SJCRH30 (cell line): Measurements from ENCODE around the gene C5orf34. TPM values are rescaled to one million over a fixed set of nuclear protein-coding genes. Genes with fewer than 3 reads are reported as not detected.
A peak's percentile ranks its signal among the peaks of the same experiment; 100 is the strongest.
"Not testable (repeated sequence)": the region's sequence is repeated elsewhere in the genome, so short reads cannot be mapped to it uniquely, and the experiment has no call there.

ENCODE experiments used
- DNase-seq, 2 experiments: peaks; one replicate each; pipeline ENCODE4 v3.0.0-alpha.2; 2015 to 2020
- H3K27ac ChIP-seq: fragments of 250-450 bp; sonication (Bioruptor Pico); 2 replicates; pipeline ENCODE4 v1.5.1; 2020; ENCODE audit warnings: mild to moderate bottlenecking, moderate library complexity
- H3K27me3 ChIP-seq: fragments of 250-450 bp; sonication (Bioruptor Pico); 2 replicates; pipeline ENCODE4 v1.5.1; 2020; ENCODE audit warnings: mild to moderate bottlenecking, moderate library complexity
- H3K36me3 ChIP-seq: fragments of 250-450 bp; sonication (Bioruptor Pico); 2 replicates; pipeline ENCODE4 v1.5.1; 2020; ENCODE audit warnings: mild to moderate bottlenecking, moderate library complexity
- H3K4me1 ChIP-seq: fragments of 250-450 bp; sonication (Bioruptor Pico); 2 replicates; pipeline ENCODE4 v1.5.1; 2020; ENCODE audit warnings: mild to moderate bottlenecking, moderate library complexity
- H3K4me3 ChIP-seq: fragments of 250-450 bp; sonication (Bioruptor Pico); 2 replicates; pipeline ENCODE4 v1.5.1; 2020; ENCODE audit warnings: mild to moderate bottlenecking, moderate library complexity
- H3K9me3 ChIP-seq: fragments of 250-450 bp; sonication (Bioruptor Pico); replicated peaks from 2 replicates; pipeline ENCODE4 v1.5.1; 2020; ENCODE audit warnings: mild to moderate bottlenecking, moderate library complexity
- total RNA-seq: library from RNA; depleted of rRNA; stranded (reverse); fragments of >200 nt; shearing (Covaris generic); gene quantifications from 2 replicates; pipeline ENCODE4 v1.2.3, GENCODE V29; 2014; rRNA removed

C5orf34 gene
- total RNA-seq = 23.5 and 28.9 TPM in 2 replicates

GRCh38 chr5:43514816-43515677, at the start of gene C5orf34:
Gene C5orf34, minus strand, starts transcription at chr5:43515148. Its CDS starts 5,809 bp downstream, at chr5:43509339.
- Histone ChIP-seq H3K27ac (peak within 1 kb of the TSS; percentile 88), H3K4me3 (peak within 1 kb of the TSS; percentile 72)
- peak; percentile 98 for DNase-seq

GRCh38 chr5:43564289-43564850, 49.4 kb upstream of the C5orf34 start:
- H3K9me3 ChIP-seq = no peaks in the 10 kb centered on the region
- H3K4me1 ChIP-seq = peaks cover 8% of the 10 kb centered on the region; the same call in 1 of the 2 replicates
- H3K27ac ChIP-seq = no peak overlapping the region
- H3K27me3 ChIP-seq = no peaks in the 10 kb centered on the region
- H3K36me3 ChIP-seq = no peaks in the 10 kb centered on the region
- DNase-seq = no peak
- H3K4me3 ChIP-seq = no peak overlapping the region

More at GRCh38 chr5:43514816-43515677, at the start of gene C5orf34:
- H3K27me3 ChIP-seq = no peaks in the 10 kb centered on the region
- H3K9me3 ChIP-seq = no peaks in the 10 kb centered on the region
- H3K36me3 ChIP-seq = no peaks in the 10 kb centered on the region
- H3K4me1 ChIP-seq = peaks cover 6% of the 10 kb centered on the region; the same call in 1 of the 2 replicates

GRCh38 chr5:43563321-43563720, 48.4 kb upstream of the C5orf34 start:
- no peak overlapping the region for H3K27ac ChIP-seq
- DNase-seq = no peak
- peaks cover 4% of the 10 kb centered on the region; the same call in 1 of the 2 replicates for H3K4me1 ChIP-seq
- H3K4me3 ChIP-seq = no peak overlapping the region
- H3K27me3 ChIP-seq = no peaks in the 10 kb centered on the region
- no peaks in the 10 kb centered on the region for H3K9me3 ChIP-seq
- H3K36me3 ChIP-seq = no peaks in the 10 kb centered on the region

GRCh38 chr5:43561356-43561755, 46.4 kb upstream of the C5orf34 start:
- no peak overlapping the region for H3K27ac ChIP-seq
- no peaks in the 10 kb centered on the region for H3K27me3 ChIP-seq
- no peak overlapping the region for H3K4me3 ChIP-seq
- H3K4me1 ChIP-seq = peaks cover 4% of the 10 kb centered on the region; the same call in 1 of the 2 replicates
- no peak for DNase-seq
- H3K9me3 ChIP-seq = no peaks in the 10 kb centered on the region
- H3K36me3 ChIP-seq = no peaks in the 10 kb centered on the region

- Histone ChIP-seq H3K4me3 (no peak overlapping the region), H3K9me3 (no peaks in the 10 kb centered on the region), H3K36me3 (peaks cover 5% of the 10 kb centered on the region; the same call in 1 of the 2 replicates), H3K4me1 (peaks cover 8% of the 10 kb centered on the region), H3K27ac (no peak overlapping the region), H3K27me3 (no peaks in the 10 kb centered on the region)
- peak in 1 of 2 experiments; percentile 27 for DNase-seq
These were observed 45.2 kb upstream of the C5orf34 start for GRCh38 chr5:43560128-43560527.

GRCh38 chr5:43556857-43557542, 42.1 kb upstream of the C5orf34 start, which contains the start of gene PAIP1:
Gene PAIP1, minus strand, starts transcription at chr5:43557077. Its CDS starts 231 bp downstream, at chr5:43556846.
- H3K4me1 ChIP-seq = peaks cover 12% of the 10 kb centered on the region
- peak; percentile 83 to 85 for DNase-seq
- peak within 1 kb of the TSS; percentile 96 for H3K4me3 ChIP-seq
- H3K36me3 ChIP-seq = peaks cover 34% of the 10 kb centered on the region
- peak within 1 kb of the TSS; percentile 86 for H3K27ac ChIP-seq
- H3K9me3 ChIP-seq = no peaks in the 10 kb centered on the region
- no peaks in the 10 kb centered on the region for H3K27me3 ChIP-seq

- not testable (repeated sequence) for H3K27me3 ChIP-seq, DNase-seq, H3K9me3 ChIP-seq
- peaks cover 12% of the 10 kb centered on the region for H3K4me1 ChIP-seq
- peaks cover 39% of the 10 kb centered on the region for H3K36me3 ChIP-seq
- peak overlapping the region; percentile 96 for H3K4me3 ChIP-seq
- H3K27ac ChIP-seq = peak overlapping the region; percentile 86
These were observed 41.6 kb upstream of the C5orf34 start for GRCh38 chr5:43556607-43556856.

- H3K4me1 ChIP-seq = peaks cover 8% of the 10 kb centered on the region
- peak; percentile 61 to 63 for DNase-seq
These were observed 41.1 kb upstream of the C5orf34 start for GRCh38 chr5:43555895-43556606.

GRCh38 chr5:43554497-43554896, 39.5 kb upstream of the C5orf34 start:
- H3K36me3 ChIP-seq = peaks cover 56% of the 10 kb centered on the region
- H3K4me3 ChIP-seq = no peak overlapping the region

More at GRCh38 chr5:43555895-43556606, 41.1 kb upstream of the C5orf34 start:
- no peaks in the 10 kb centered on the region for H3K27me3 ChIP-seq
- peaks cover 44% of the 10 kb centered on the region for H3K36me3 ChIP-seq
- H3K9me3 ChIP-seq = no peaks in the 10 kb centered on the region
- H3K27ac ChIP-seq = peak overlapping the region; percentile 86
- H3K4me3 ChIP-seq = peak overlapping the region; percentile 96

GRCh38 chr5:43553381-43553780, 38.4 kb upstream of the C5orf34 start:
- H3K36me3 ChIP-seq = peaks cover 68% of the 10 kb centered on the region
- no peak for DNase-seq
- no peaks in the 10 kb centered on the region for H3K9me3 ChIP-seq
- no peak overlapping the region for H3K27ac ChIP-seq
- peaks cover 8% of the 10 kb centered on the region for H3K4me1 ChIP-seq
- H3K4me3 ChIP-seq = no peak overlapping the region
- H3K27me3 ChIP-seq = no peaks in the 10 kb centered on the region

More at GRCh38 chr5:43554497-43554896, 39.5 kb upstream of the C5orf34 start:
- no peaks in the 10 kb centered on the region for H3K9me3 ChIP-seq
- no peak for DNase-seq
- no peak overlapping the region for H3K27ac ChIP-seq
- peaks cover 8% of the 10 kb centered on the region for H3K4me1 ChIP-seq
- no peaks in the 10 kb centered on the region for H3K27me3 ChIP-seq

- H3K9me3 ChIP-seq = no peaks in the 10 kb centered on the region
- H3K36me3 ChIP-seq = peaks cover 78% of the 10 kb centered on the region
- peaks cover 8% of the 10 kb centered on the region for H3K4me1 ChIP-seq
These were observed 36.8 kb upstream of the C5orf34 start for GRCh38 chr5:43551731-43552130.

GRCh38 chr5:43549272-43549671, 34.3 kb upstream of the C5orf34 start:
- not testable (repeated sequence) for H3K27ac ChIP-seq, H3K4me3 ChIP-seq, H3K4me1 ChIP-seq, H3K9me3 ChIP-seq, DNase-seq, H3K27me3 ChIP-seq
- peaks cover 88% of the 10 kb centered on the region for H3K36me3 ChIP-seq

More at GRCh38 chr5:43551731-43552130, 36.8 kb upstream of the C5orf34 start:
- DNase-seq = no peak
- Histone ChIP-seq H3K4me3 (no peak overlapping the region), H3K27me3 (no peaks in the 10 kb centered on the region), H3K27ac (no peak overlapping the region)

GRCh38 chr5:43548358-43548757, 33.4 kb upstream of the C5orf34 start:
- Histone ChIP-seq H3K27ac (no peak overlapping the region), H3K27me3 (no peaks in the 10 kb centered on the region), H3K9me3 (no peaks in the 10 kb centered on the region), H3K36me3 (peaks cover 84% of the 10 kb centered on the region), H3K4me1 (no peaks in the 10 kb centered on the region), H3K4me3 (no peak overlapping the region)
- no peak for DNase-seq

- H3K9me3 ChIP-seq = no peaks in the 10 kb centered on the region
- H3K4me3 ChIP-seq = no peak overlapping the region
- no peak for DNase-seq
- no peaks in the 10 kb centered on the region for H3K27me3 ChIP-seq
- H3K4me1 ChIP-seq = no peaks in the 10 kb centered on the region
- peaks cover 82% of the 10 kb centered on the region for H3K36me3 ChIP-seq
- no peak overlapping the region for H3K27ac ChIP-seq
These were observed 32.6 kb upstream of the C5orf34 start for GRCh38 chr5:43547532-43547931.
